NCI-H128 (cell line): Measurements from ENCODE around the gene SP6.

Experiments used
- DNase-seq: peaks from one replicate; lab custom pipeline; 2025; ENCODE audit not compliant: unreplicated experiment; lab: John Stamatoyannopoulos, UW

Gene SP6

GRCh38 chr17:47879776-47880454, 29.0 kb upstream of the SP6 start:
- no peak for DNase-seq

GRCh38 chr17:47879028-47879585, 28.1 kb upstream of the SP6 start:
- no peak for DNase-seq

- DNase-seq = no peak
Measured at GRCh38 chr17:47878203-47879027, 27.5 kb upstream of the SP6 start.

GRCh38 chr17:47877368-47878034, 26.5 kb upstream of the SP6 start:
- no peak for DNase-seq

- no peak for DNase-seq
Measured at GRCh38 chr17:47875011-47875985, 24.3 kb upstream of the SP6 start.

- no peak for DNase-seq
Measured at GRCh38 chr17:47873200-47874090, 22.5 kb upstream of the SP6 start.

- no peak for DNase-seq
Measured at GRCh38 chr17:47872651-47873161, 21.7 kb upstream of the SP6 start.

GRCh38 chr17:47872019-47872650, 21.2 kb upstream of the SP6 start:
- DNase-seq = no peak

GRCh38 chr17:47871048-47871447, 20.1 kb upstream of the SP6 start:
- no peak for DNase-seq

GRCh38 chr17:47870056-47870455, 19.1 kb upstream of the SP6 start:
- no peak for DNase-seq

GRCh38 chr17:47869114-47869513, 18.2 kb upstream of the SP6 start:
- DNase-seq = no peak

- DNase-seq = no peak
Measured at GRCh38 chr17:47867813-47868533, 17.0 kb upstream of the SP6 start.

- DNase-seq = no peak
Measured at GRCh38 chr17:47866941-47867340, 16.0 kb upstream of the SP6 start.

- DNase-seq = no peak
Measured at GRCh38 chr17:47864791-47865216, 13.8 kb upstream of the SP6 start.

GRCh38 chr17:47862621-47863440, 11.9 kb upstream of the SP6 start:
- DNase-seq = no peak

- DNase-seq = no peak
Measured at GRCh38 chr17:47860386-47860785, 9.4 kb upstream of the SP6 start.
